Measurements from ENCODE around the gene IGSF9.

- TF ChIP-seq EZH2 (IDR thresholded peaks at IDR 0.05) = no peak
- TF ChIP-seq POLR2AphosphoS5 (IDR thresholded peaks at IDR 0.05; ENCODE audit: borderline replicate concordance, low read depth, low read length) = no peak
- TF ChIP-seq FOXP2 (optimal IDR thresholded peaks at IDR 0.05; ENCODE audit: control extremely low read depth, extremely low read length, insufficient read depth) = no peak
These were observed 32.1 kb upstream of the IGSF9 start for GRCh38 chr1:159977364-159978106.
